HG03378 (cell line): ENCODE data around the gene TTC36.
"Not testable (repeated sequence)": the region's sequence is repeated elsewhere in the genome, so short reads cannot be mapped to it uniquely, and the experiment has no call there.

Experiments
- ATAC-seq: cut with Tn5 transposase; IDR thresholded peaks from one replicate; pipeline ENCODE4 v1.9.1; 2021; ENCODE audit warnings: mild to moderate bottlenecking, moderate library complexity; ENCODE audit not compliant: unreplicated experiment

The TTC36 gene

DNA sequence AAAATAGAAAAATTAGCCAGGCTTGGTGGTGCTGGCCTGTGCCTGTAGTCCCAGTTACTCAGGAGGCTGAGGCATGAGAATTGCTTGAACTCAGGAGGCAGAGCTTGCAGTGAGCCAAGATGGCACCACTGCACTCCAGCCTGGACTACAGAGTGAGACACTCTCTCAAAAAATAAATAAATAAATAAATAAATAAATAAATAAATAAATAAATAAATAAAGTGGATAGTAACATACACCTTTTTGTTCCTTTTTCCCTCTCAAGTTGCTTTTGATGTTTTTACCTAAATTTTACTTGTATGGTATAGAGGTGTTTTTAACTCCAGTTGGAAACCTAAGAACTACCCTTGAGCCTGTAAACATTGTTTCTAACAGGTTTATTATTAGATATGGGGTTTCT, 50.7 kb downstream of the TTC36 start:
- not testable (repeated sequence) for ATAC-seq
